Measurements from ENCODE around the gene CD40. TPM values are rescaled to one million over a fixed set of nuclear protein-coding genes. Genes with fewer than 3 reads are reported as not detected.

The CD40 gene
- total RNA-seq, 1 experiment from 2014 or later, result 0.10 TPM

DNA sequence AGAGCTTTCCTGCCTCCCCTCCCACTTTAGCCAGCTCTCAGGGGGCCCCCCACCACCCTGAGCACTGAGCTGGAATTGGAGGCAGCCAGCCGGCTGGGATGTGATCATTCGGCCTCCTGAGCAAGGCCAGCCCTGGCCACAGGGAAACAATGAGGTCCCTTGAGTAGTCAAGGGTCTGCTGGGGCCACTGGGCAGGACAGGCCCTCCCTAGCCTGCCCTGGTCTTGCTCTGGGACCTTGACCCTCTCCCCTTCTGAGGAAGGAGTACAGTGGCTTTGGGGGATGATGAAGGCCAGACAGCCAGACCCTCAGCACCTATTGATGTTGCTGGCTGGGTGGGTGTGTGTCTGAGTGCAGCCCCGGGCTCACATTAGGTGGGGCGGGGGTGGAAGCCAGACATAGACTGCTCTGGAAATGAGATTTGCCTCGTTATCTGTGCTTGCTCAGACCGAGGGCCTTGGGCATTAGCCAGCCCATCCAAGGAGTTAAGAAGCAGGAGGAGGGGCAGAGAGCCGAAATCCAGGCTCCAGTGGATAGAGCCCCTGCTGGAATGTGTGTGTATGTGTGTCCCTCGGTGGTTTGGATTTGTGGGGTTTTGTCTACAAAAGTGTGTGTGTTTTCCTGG is 21.3 kb downstream of the CD40 start:
- no peak for DNase-seq (ENCODE audit: low spot score)
- in situ Hi-C loops (cut with HindIII; ENCODE audit: low sequenced_read_pairs), result no loop called here

DNA sequence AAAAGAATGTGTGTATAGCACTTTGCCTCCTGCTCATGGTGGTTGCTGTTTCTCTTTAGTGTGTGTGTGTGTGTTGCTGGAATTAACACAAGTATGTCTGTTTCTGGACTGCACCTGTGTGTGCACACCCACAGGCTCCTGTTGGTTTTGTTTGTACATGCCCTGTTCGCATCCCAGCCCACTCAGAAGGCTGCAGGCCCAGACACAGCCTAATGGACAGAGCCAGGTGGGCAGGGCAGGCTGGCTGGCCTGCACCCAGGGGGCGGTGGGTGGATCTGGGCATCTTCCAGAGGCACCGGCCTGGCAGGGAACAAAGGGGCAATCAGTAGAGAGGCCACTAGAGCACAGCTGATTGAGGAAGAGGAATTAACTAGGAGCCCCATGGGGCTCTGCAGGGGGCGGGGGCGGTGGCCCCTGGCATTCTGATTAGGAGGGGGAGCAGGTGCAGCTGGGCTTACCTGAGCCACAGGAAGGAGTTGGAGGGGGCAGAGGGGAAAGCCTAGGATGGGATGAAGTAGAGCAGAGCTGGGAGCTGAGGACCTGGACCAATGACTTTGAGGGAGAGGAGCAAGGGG is 21.9 kb downstream of the CD40 start:
- DNase-seq (ENCODE audit: low spot score), result no peak
- in situ Hi-C loops (cut with HindIII; ENCODE audit: low sequenced_read_pairs), result no loop called here

DNA sequence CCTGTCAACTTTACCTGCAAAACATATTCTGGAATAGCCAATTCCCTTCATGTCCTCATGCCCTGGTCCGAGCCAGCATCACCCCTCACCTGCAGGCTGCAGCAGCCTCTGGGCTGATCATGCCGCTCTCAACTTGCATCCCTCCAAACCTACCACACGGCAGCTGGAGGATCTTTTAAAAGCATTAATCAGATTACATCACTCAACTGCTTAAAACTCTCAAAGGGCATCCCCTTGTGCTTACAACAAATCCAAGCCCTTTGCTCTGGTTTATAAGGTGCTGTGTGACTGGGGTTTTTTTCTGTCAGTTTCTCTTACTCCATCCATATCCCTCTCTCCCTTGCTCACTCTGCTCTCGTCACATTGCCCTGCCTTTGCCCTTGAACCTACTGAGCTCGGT is 24.0 kb downstream of the CD40 start:
- DNase-seq (ENCODE audit: low spot score), result no peak
- in situ Hi-C loops (cut with HindIII; ENCODE audit: low sequenced_read_pairs), result no loop called here

DNA sequence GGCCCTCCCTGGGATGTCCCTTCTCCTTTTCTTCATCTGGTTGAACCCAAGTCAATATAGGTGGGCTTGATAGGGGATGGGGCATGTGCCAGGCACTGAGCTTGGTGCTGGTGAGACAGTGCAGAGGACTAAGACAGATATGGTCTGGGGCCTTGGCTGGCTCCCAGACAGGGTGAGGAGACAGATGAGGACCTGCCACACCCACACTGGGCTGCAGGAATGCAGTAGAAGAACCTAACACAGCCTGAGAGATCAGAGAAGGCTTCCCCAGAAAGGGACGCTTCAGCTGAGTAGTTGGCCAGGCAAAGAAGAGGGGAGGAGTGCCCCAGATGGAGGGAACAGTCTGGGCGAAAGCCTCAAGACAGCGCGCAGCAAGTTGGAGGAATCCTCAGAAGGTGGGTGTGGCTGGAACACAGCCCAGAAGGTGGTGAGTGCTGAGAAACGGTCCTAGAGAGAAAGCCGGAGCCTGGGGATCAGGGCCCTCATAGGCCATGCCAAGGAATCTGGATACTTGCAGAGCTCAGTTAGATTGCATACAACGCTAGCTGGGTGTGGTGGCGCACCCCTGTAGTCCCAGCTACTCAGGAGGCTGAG is 26.4 kb downstream of the CD40 start:
- in situ Hi-C loops (cut with HindIII; ENCODE audit: low sequenced_read_pairs), result no loop called here
- no peak for DNase-seq (ENCODE audit: low spot score)

DNA sequence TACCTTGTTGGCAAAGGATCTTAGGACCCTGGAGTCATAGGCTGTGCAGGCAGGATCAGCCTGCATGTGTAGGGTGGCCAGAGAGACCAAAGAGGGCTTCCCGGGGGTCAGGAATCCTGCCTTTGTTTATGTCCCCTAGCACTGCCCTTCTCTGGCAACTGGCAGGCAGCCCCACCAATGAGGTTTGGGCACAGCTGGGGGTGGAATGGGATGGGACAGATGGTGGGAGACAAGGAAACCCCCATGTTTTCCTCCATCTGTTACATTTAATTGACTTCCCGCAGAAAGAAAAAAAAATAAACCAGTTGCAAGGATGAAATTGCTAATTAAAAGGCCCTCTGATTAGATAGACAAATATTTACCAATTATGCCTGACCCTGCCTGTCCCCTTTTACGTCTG is 27.6 kb downstream of the CD40 start:
- in situ Hi-C loops (cut with HindIII; ENCODE audit: low sequenced_read_pairs), result no loop called here
- DNase-seq (ENCODE audit: low spot score), result peak; percentile 66

DNA sequence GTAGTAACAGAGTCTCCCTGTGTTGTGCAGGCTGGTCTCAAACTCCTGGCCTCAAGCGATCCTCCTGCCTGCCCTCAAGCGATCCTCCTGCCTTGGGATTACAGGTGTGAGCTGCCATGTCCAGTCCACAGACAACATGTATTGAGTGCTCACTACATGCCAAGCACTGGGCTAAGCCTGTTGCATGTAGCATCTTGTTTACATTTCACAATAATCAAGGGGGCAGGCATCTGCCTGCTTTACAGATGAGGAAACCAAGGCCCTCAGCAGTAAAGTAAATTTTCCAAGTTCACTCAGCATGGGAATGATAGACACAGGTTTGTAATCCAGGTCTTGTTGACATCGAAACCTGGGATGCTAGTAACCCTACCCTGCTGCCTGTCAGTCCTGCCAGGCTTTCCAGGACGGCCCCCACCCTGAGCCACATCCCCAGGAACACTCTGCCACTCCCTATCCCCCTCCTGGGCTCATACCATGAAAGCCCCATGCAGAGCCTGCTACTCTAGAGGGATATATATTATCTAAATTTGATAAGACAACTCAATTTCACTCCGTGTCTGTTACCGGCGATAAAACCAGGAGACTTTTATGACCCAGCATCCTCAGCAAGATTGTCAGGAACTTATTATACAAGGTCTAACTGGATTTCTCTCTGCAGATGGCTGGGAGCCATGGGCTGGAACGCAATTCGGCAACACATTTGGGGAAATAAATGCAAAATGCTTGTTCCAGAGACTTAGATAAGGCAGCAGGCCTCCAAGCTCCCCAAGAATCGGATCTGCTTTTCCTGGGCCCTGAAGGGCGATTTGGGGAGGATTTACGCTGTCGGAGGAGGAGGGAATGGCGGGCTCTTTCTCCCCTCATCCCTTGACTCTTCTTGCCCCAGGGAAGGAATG is 30.4 kb downstream of the CD40 start:
- no peak for DNase-seq (ENCODE audit: low spot score)
- in situ Hi-C loops (cut with HindIII; ENCODE audit: low sequenced_read_pairs), result no loop called here

DNA sequence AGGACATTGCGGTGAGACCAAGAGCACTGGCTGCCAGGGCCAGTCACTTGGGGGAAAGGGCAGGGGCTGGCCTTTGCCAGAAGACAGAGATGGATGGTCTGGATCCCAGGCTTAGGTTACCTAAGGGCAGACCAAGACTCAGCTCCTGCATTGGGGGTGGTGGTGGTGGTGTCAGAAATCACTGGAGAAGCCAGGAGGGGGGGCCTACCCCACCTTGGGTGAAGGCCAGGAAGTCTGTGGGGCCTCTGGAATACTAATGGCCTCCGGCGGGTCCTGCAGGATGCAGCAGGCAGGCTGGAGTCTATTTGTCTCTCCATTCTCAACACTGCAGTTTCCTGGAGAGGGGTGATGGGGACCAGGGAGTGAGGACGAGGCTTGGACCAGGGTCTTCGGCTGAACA is 32.8 kb downstream of the CD40 start:
- no peak for DNase-seq (ENCODE audit: low spot score)
- in situ Hi-C loops (cut with HindIII; ENCODE audit: low sequenced_read_pairs), result loop anchor here (5.0 kb wide), 1 partner anchor 71 kb away; no protein-coding TSS in a partner anchor

DNA sequence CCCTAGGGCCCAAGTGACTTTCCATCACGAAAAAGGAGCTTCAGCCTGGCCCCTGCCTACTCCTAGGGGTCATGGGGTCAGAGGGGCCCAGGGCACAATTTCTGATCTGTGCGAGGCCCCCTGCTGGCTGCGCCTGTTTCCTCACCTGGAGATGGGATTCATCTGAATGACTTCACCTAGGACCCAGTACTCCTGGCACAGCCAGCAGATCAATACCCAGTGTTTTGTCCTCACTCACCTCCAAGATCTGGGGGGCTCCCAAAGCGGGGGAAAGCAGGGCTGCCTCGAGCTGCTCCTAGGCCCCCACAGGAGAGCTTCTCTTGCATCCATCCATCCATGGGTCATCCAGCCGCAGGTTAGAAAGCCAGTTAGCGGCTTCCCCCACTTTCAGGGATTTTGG is 33.8 kb downstream of the CD40 start:
- no peak for DNase-seq (ENCODE audit: low spot score)

DNA sequence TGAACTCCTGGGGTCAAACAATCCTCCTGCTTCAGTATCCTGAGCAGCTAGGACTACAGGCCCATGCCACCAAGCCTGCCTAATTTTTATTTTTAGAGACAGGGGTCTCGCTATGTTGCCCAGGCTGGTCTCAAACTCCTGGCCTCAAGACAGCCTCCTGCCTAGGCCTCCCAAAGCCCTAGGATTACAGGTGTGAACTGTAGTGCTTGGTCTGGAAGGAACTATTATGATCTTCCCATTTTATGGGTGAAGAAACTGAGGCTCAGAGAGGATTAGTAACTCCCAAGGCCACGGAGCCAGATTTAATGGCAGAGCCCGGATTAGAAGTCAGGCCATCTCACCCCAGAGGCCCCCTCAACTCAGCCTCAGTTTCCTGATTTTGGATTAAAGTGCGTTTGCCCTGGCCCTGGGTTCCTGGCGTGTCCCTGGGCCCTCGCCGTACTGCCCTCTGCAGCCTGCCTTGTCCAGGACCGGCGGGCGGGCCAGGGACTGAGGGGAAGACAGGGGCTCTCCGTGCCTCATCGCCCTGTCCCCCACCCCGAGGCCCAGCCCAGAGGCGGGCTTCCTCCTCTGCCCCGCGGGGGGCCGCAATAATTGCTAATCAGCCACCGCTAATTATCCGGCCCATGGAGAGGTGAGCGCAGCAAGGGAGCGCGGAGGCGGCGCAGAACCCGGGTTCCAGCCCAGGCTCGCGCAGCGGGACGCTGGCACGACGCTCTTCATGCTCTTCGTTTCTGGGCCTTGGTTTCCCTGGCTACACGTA is 34.9 kb downstream of the CD40 start:
- in situ Hi-C loops (cut with HindIII; ENCODE audit: low sequenced_read_pairs), result loop anchor here (5.0 kb wide), 1 partner anchor 69 kb away; no protein-coding TSS in a partner anchor
- DNase-seq (ENCODE audit: low spot score), result no peak

More for the DNA sequence above, 33.8 kb downstream of the CD40 start:
- in situ Hi-C loops (cut with HindIII; ENCODE audit: low sequenced_read_pairs), result loop anchor here (5.0 kb wide), 1 partner anchor 70 kb away; no protein-coding TSS in a partner anchor

DNA sequence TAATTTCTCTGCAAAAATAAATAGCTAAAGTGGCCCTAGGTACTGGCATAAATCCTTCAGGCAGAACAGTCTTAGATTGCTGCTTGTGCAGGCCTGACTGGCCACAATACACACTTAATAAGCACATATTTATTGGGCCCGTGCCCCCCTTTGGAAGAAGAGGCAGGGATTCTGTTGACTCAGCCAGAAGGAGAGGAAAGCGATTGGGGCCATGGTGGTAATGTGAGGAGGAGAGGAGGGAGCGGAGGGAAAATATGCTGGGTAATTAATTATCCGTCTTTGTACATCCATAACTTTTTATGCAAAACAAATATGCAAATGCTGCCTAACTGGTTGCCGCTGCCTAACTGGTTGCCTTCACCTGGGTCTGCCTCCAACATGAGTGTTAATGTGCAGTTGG is 36.2 kb downstream of the CD40 start:
- no peak for DNase-seq (ENCODE audit: low spot score)
- in situ Hi-C loops (cut with HindIII; ENCODE audit: low sequenced_read_pairs), result loop anchor here (5.0 kb wide), 1 partner anchor 68 kb away; no protein-coding TSS in a partner anchor

DNA sequence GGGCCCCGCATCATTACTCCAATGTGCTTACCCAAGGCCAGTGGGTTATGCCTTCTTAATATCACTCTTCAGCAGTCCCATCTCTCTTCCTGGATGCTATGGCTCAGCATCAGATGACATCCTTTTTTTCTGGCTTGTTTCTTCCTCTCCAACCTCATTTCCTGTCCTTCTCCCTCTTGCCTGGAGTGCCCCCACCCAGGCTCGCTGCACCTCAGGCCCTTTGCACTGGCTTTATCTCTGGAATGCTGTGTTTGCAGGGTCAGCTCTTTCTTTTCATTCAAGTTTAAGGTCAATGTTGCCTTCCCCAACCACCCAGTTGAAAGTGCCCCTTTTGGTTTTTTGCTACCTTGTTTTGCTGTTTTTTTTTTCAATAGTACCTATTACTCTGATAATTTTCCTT is 36.7 kb downstream of the CD40 start:
- no peak for DNase-seq (ENCODE audit: low spot score)
- in situ Hi-C loops (cut with HindIII; ENCODE audit: low sequenced_read_pairs), result loop anchor here (5.0 kb wide), 1 partner anchor 68 kb away; no protein-coding TSS in a partner anchor

DNA sequence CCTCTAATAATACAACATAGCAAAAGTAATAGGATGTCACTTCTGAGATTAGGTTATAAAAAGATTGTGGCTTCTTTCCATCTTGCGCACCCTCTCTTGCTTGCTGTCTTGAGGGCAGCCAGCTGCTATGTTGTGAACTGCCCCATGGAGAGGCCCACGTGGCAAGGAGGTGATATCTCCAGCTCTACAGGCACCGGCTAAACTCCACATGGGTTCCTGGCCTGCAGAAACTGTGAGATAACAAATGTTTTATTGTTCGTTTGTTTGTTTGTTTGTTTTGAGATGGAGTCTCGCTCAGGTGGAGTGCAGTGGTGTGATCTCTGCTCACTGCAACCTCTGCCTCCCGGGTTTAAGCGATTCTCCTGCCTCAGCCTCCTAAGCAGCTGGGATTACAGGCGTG is 38.0 kb downstream of the CD40 start:
- no peak for DNase-seq (ENCODE audit: low spot score)
- in situ Hi-C loops (cut with HindIII; ENCODE audit: low sequenced_read_pairs), result no loop called here

DNA sequence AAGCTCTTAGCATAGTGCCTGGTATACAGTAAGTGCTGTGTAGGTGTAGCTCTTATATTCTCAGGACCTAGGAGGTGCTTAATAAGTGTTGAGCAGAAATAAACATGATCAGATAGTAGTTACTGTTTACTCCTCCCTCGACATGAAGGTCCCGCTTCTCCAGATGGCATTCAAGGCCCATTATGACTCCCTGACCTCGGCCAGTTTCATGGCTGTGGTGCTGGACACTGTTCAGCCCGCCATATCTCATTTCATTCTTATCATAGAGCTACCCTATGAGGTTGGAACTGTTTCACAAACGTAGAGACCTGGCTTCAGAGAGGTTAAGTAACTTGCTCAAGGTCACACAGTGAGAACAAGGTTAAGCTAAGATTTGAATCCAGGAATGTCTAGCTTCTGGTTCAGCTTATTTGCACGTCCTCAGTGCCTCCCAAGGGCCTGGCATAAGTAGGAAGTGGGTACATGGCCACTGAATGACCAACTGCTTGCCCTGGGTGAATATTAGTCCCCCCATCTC is 39.0 kb downstream of the CD40 start:
- in situ Hi-C loops (cut with HindIII; ENCODE audit: low sequenced_read_pairs), result no loop called here
- DNase-seq (ENCODE audit: low spot score), result no peak

DNA sequence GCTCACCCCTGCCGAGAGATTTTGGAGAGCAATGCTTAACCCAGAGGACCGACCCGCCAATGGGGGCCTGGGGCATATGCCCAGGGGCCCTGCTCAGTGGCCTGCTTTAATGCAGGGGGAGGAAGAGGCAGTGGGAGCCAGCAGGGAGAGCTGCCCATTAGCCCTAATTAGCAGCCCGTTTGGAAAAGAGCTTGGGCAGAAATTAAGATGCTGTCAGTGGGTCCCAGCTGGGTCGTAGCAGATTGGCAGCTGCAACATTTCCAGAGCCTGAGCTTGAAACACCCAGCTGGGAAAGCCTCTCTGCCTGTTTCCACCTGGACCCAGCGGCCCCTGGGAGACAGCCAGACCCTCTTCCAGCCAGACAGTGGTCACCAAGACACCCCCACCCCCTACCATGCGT is 39.5 kb downstream of the CD40 start:
- in situ Hi-C loops (cut with HindIII; ENCODE audit: low sequenced_read_pairs), result no loop called here
- no peak for DNase-seq (ENCODE audit: low spot score)

DNA sequence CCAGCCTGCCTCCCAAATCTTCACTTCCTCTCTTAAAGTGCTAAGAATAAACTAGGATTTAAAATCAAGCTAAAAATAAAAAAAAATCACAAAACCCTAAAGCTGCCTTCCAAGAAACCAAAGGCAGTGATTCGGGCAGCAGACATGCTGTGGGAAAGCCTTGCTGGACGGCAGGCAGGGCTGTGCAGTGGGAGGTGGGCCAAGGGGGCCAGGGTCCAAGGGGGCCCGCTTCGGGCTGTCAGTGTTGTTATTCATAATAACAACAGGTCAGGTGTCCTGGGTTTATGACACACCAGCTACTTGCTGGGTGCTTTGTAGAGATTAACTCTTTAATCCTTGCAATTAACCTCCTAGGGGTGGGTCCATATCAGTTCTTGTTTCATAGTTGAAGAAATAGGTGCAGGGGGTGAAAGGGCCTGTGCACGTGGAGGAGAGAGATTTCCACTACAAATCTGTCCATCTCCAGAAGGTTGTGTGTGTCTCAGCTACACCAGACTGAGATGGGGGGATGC is 40.4 kb downstream of the CD40 start:
- in situ Hi-C loops (cut with HindIII; ENCODE audit: low sequenced_read_pairs), result no loop called here
- no peak for DNase-seq (ENCODE audit: low spot score)

DNA sequence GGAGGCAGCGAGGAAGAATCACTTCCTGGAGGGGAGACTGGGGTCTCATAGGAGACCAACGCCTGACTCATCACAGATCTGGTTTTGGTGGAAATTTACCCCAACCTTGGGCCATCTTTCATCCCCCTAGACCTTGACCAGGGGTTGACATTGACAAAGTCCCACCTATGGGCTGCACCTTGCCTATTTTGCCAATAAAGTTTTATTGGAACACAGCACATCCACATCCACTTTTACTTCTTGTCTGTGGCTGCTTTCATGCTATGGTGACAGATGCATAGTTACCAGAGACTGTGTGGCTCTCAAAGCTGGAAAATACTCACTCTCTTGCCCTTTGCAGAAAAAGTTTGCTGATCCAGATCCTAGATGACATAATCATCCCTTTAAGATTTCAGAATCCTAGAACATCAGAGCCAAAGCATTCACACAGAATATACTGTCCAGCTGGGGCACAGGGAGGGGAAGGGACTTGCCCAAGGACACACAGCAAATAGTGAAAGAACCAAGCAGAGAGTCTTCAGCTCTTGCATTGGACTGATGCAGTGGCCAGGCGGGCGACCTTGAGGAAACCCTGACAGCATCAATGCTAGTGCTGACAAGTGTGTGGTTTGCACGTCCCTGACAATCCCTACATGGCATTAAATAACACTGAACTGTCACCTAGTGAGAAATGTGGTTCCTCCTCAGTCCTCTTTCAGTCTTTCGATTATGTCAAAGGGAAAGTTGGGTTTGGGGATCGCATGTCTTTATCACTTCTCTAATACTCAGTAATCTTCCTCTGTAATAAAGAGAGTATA is 41.2 kb downstream of the CD40 start:
- DNase-seq (ENCODE audit: low spot score), result no peak
- in situ Hi-C loops (cut with HindIII; ENCODE audit: low sequenced_read_pairs), result no loop called here

DNA sequence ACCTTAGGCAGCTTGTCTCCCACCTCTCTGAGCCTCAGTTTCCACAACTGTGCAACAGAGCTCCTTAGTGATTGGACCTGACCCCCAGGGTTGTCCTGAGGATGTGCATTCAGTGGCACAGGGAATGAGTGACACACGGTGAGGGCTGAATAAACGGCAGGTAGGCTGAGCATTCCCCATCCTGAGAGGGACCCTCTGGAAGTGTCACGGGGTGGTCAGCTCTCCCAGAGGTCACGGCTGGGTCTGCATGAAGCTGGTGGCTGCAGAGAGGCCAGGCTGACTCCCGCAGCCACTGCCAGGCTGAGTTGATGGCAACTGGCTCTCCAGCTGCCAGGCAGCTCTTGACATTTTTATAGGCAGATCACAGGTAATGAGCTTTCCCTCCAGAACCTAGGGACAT is 42.5 kb downstream of the CD40 start:
- in situ Hi-C loops (cut with HindIII; ENCODE audit: low sequenced_read_pairs), result no loop called here
- no peak for DNase-seq (ENCODE audit: low spot score)

DNA sequence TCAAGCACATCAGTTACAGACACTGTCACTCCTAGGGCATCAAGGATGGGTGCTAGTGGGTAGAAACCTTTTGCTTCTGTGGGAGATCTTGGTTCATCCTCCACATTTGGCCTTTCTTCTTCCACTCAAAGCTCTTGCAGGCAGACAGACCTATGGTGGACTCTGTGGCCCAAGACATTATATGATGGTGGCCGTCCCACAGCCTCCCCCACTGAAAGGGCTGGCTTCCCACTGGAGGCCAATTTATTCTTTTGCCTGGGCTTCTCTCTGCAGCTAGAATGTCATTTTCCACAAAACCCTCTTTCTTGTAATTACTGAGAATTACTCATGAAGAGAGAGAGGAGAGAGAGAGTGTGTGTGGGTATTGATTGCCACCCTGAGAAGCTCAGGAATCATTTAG is 43.8 kb downstream of the CD40 start:
- in situ Hi-C loops (cut with HindIII; ENCODE audit: low sequenced_read_pairs), result no loop called here
- DNase-seq (ENCODE audit: low spot score), result no peak

All from G401 (cell line).